NCI-H524 treated with DMSO at 0.1 percent for 48 hours (cell line): ENCODE measurements around the gene FOXRED2.
"Not testable (repeated sequence)": the region's sequence is repeated elsewhere in the genome, so short reads cannot be mapped to it uniquely, and the experiment has no call there.

Experiments used
- DNase-seq: peaks from one replicate; lab custom pipeline; 2025; lab: John Stamatoyannopoulos, UW

The FOXRED2 gene

GRCh38 chr22:36506637-36507517, at the start of gene FOXRED2:
FOXRED2 (minus strand) TSS chr22:36507040; CDS start chr22:36506422, 618 bp downstream.
- peak; percentile 21 for DNase-seq

GRCh38 chr22:36554098-36554497, 47.3 kb upstream of the FOXRED2 start:
- DNase-seq: no peak

DNA sequence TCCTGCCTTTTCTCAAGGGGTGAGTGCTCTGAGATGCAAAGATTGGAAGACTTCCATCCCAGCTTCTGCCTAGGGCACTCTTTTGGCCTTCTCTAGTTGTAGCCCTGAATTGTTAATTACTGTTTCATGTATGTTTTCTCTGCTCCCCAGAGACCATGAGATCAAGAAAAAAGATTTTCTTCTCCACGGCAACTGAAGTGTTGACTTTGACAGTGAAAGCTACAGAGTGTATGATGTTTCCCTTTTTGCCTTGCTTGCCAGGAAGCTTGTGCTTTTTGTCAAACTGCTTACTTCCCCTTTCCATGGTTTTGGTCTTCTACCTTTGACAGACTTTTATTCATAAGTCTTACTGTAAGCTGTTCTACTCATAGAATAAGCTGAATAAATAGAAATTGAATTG, 45.4 kb upstream of the FOXRED2 start:
- no peak for DNase-seq

GRCh38 chr22:36550701-36551495, 44.1 kb upstream of the FOXRED2 start:
- no peak for DNase-seq

- DNase-seq: no peak
These were observed 42.2 kb upstream of the FOXRED2 start for GRCh38 chr22:36549033-36549432.

DNA sequence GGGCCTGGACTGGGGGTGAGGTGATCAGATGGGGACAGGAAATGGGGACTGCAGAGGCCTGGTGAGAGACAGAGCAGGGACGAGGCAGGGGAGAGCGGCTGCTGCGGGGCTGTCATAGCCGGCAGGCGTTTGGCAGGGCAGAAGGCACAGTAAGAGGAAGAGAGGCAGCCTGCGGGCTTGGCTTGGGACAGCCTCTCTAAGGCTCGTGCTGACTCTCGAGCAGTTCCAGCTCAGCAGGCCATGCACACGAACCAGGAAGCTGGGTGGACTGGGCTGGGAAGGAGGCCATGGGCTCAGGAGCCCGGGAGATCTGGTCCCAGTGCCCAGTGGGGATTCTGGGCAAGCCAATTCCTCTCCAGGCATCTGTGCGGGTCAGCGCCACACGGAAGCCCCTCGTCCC, 41.8 kb upstream of the FOXRED2 start:
- no peak for DNase-seq

DNA sequence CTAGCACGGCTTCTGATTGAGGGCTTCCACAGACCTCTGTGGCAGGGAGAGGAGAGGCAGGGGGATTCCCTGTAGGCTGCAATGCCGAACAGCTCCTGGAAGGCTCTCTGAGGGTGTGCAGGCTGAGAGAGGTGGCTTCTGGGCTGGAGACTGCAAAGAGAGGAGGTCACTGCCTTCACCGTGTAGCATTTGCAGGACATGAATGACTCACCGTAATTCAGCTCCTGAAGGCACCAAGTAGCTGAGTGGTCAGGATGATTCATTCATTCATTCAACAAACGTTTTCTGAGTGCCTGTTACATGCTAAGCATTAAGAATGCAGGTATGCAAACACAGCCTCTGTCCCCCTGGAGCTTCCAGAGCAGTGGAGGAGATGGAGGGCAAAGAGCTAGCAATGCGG, 40.1 kb upstream of the FOXRED2 start:
- no peak for DNase-seq

DNA sequence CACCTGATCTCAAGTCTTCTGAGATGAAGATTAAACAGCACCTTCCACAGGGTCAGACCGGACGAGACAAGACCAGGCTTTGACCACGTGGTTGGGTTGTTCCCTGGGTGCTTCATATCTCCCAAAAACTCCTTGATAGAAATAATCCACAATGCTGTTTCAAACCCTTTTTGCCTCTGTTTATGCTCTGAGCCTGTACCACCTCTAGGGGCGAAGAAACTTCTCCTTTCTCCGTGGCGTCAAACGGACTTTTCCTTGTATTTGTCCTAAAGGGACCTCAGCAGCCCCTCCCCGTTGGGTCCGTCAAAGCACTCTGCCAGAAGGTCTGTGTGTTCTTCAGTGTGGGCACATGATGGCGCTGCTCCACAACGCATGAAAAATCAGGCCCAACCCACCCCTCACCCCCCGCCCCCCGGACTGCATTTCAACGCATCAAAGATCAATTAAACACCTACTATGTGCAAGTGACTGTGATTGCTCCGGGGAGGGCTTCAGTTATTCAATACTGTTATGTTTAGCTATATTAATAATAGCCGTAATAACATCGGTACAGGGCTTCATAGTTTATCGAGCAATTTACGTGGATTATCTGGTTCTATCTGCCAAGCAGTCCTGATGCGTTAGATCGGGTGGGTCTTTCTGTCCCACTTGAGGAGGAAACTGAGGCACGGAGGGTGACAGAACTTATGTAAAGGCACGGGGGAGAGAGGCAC, 39.4 kb upstream of the FOXRED2 start:
- no peak for DNase-seq

DNA sequence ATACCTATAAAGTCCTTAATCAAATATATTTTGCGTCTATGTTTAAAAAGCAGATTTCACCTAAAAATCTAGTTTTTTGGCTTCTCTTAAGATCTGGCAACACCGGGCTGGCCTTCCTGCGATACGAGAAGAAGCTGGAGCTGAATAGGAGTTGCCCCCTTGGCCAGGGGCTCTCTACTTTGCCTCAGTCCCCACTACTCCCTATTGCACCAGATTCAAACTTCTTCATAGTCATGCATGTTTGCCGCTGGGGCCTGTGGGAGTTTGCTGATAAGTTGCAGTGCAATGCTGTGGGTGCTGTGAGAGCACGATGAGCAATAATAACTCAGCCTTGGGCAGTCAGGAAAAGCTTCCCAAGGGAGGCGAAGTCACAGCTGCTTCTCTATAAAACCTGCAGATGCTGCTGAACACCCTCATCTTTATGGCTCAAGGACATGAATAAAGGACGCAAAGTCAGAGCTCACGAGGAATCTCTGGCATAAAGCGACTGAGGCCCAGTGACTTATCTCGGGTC, 37.3 kb upstream of the FOXRED2 start:
- DNase-seq: no peak

DNA sequence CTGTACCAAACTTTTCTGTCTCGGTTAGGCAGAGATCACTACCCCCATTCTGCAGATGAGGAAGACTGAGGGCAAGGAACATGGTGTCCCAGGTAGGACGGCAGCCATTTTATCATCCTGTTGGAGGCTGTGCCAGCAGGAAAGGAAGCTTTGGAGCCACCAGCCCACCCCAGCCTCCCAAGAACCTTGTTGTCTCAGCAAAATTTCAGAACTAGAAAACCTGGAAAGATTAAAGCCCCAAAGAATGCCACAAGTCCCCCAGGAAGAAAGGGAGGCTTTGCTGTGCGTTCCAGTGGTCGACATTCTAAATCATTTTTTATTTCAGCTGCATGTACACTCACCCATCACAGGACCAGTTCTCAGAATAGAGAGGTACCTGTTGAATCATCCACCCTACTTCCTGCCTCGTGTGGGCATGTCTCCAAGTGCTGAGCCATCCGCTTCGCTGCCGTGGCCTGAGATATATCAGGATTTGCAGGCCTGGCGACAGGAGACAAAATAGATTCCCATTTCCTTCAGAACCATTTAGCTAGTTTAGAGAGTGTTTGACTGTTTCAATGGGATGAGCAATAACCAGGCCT, 35.1 kb upstream of the FOXRED2 start:
- DNase-seq: no peak

DNA sequence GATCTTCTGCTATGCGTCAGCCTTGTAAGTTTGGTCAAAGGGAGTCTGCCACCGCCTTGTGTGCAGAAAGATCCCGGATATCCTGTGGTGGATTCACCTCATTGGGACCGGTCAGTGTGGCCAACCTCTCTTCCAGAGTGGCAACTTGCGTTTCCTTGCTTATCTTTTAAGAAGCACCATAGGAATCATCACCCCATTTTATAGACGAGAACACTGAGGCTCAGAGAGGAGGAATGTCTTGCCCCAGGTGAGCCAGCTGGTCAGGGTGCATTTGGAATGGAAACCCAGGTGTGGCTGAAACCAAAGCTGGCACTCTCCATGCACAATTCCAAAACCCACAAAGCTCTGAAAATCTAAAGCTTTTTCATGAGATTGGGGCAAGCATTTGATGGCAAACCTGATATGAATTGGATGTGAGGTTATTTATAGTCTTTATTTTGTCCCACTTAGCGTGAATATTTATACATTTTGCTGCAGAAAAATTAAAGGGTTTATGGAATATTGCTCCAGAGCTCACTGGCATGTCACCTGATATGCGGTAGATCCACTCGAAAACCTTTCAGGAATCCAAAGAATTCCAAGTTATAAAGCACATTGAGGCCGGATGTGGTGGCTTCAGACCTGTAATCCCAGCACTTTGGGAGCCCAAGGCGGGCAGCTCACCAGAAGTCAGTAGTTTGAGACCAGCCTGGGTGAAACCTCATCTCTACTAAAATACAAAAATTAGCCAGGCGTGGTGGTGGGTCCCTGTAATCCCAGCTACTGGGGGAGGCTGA, 34.2 kb upstream of the FOXRED2 start:
- DNase-seq: no peak

DNA sequence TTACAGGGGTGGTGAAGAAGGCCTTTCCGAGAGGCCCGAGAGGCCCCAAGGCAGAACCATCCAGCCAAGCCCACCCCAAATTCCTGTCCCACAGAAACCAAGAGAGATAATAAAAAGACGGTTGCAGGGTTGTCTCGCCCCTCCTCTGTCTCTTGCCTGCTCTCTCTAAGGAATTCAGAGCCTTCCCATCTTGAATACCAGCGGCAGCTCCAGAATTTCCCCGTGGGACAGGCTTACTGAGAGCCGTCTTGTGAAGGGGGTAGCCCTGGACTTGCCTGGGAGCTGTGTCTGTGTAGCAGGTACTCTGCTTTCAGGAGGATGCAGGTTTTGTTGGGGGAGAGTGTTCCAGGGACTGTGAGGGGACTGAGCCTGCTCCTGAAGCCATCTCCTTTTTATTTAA, 31.7 kb upstream of the FOXRED2 start:
- no peak for DNase-seq

DNA sequence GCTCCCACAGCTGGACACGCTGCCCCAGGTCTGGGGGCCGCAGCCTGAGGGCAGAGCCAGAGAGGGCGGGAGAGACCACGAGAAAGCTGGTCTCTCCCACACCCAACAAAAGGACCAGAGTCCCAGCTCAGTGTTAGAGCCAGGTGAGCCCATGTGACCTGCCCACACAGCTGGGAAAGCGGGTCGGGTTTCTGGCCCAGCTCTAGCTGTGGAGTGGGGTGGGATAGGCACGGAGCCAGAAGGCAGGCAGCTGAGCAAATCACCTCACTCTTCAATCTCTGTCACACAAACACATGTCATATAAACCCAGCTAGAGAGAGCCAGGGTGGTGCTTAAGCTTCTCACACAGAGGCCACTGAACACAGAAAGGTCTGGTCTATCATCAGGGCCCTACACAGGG, 29.9 kb upstream of the FOXRED2 start:
- DNase-seq: peak; percentile 45

DNA sequence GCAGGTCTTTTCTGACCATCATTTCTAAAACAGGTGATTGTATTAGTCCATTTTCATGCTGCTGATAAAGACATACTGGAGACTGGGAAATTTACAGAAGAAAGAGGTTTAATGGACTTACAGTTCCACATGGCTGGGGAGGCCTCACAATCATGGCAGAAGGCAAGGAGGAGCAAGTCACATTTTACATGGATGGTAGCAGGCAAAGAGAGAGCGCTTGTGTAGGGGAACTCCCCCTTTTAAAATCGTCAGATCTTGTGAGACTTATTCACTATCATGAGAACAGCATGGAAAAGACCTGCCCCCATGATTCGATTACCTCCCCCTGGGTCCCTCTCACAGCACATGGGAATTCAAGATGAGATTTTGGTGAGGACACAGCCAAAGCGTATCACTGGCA, 26.5 kb upstream of the FOXRED2 start:
- not testable (repeated sequence) for DNase-seq

DNA sequence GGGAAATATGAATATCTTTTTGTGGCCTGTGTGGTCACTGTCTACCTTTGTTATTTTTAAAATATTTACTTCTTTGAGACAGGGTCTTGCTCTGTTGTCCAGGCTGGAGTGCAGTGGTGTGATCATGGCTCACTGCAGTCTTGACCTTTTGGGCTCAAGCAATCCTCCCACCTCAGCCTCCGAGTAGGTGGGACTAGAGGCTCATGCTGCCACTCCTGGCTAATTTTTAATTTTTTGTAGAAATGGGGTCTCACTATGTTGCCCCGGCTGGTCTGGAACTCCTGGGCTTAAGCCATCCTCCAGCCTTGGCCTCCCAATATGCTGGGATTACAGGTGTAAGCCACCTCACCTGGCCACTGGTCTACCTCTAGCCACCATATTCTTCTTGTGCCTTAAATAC, 25.6 kb upstream of the FOXRED2 start:
- DNase-seq: no peak

DNA sequence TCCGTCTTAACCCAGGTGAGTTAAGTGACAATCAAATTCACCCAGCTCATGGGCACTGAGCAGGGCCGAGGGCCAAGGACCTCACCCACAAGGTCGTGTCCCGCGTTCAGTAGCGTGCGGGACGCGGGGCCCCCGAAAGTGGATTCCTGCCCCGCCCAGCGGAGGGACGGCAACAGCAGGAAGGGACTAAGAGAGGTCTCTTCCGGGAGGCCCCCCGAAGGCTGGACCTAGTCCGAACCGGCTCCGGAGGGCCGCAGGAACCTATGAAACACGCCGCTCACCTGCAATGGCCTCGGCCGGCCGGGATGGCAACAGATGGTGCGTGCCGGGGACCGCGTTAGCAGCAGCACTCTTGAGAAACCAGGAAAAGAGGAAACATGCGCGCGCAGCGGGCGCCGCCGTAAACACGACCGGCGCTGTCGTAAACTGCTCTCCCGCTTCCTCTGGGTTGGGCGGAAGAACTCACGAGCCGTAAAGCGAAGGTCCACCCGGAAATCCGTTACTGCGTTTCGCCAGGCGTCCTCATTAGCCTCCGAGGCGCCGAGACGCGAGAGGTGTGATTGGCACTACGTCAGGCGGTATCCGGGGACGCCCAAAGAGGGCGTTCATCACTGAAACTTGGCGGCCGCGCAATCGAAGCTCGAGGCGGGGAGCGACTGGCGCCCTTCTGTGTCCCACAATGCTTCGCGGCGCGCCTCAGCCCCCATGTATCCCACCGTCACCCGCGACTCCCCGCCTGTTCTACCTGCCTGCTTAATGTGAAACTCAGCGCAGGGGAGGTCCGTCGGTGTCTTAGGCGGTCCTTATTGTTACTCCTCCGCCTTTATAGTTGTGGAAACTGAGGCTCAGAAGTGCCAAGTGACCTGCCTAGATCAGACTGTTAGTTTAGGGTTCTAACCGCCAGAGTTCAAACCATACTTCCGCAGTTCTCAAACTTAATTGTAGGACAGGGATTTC, 22.2 kb upstream of the FOXRED2 start, which contains the start of gene EIF3D:
Gene EIF3D, minus strand, starts transcription at position 372 of the 957 bp plus-strand sequence. CDS start 3,045 bp downstream, outside the sequence.
- DNase-seq: peak; percentile 97

DNA sequence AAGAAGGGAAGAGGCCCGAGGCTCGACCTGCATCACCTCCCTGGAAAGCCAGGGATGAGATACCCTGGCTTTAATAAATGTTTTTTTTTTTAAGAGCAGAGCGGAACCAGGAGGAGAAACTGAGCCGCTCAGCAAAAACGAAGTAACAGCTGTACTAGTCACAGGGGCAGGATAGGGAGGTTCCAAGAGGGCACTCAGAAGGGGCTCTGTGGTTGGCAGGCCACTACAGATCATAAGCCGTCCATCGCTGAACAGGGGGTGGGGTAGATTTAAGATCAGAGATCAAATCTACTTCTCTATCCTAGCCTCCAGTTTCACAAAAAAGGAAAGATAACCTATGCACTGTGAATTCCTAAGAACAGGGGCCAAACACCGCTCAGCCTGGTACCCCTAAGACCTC, 21.5 kb upstream of the FOXRED2 start:
- no peak for DNase-seq

GRCh38 chr22:36522662-36523061, 15.8 kb upstream of the FOXRED2 start:
- no peak for DNase-seq

GRCh38 chr22:36520423-36520822, 13.6 kb upstream of the FOXRED2 start:
- DNase-seq: no peak

DNA sequence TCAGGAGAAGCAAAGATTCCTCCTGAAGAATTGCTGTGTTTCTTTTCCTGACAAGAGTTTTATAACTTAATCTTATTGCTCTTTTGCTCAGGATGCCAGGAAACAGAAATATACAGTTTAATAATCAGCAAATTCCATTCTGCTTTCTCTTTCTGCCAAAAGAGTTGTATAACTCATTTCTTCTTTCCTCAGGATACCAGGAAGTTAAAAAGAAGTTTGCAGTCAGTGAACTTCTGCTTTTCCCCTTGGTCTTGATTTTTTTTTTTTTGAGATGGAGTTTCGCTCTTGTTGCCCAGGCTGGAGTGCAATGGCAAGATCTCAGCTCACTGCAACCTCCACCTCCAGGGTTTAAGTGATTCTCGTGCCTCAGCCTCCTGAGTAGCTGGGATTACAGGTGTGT, 13.1 kb upstream of the FOXRED2 start:
- not testable (repeated sequence) for DNase-seq
